ENCODE measurements around the gene CCDC40.

CCDC40 gene

DNA sequence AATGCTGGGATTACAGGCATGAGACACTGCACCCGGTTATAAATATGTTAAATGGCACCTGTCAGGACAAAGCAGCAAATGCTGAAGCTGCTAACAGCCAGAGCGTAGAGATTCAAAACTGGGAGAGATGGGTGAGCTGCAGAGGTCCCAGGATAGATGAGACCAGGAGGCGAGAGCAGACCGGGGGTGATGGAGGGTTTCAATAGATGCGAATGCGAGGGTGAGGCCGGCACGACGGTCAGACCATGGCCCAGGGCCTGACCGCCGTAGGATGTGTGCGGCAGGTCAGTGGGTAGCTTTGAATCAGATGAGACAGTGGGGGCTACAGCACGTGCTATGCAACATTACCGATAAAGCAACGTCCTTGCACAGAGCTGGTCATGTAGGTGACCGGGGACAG, 14.3 kb downstream of the CCDC40 start:
- no peak for DNase-seq

DNA sequence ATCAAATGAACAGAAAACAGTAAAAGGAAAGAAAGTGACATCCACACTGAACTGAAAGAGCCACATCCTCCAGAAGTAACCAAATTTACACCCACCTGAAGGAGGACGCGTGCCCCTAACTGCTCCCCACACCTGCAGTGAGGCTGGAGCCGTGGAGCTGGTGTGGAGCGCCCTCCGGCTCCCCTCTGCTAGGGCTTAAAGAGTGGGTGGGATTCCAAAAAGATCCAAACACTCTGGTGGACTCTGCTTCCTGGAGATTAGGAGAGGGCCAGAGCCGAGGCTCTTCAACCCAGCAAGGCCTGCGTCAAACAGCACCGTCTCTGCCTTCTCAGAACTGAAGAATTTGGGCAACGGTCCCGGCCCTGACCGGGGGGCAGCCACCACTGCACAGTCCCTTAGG, 15.2 kb downstream of the CCDC40 start:
- no peak for DNase-seq

- no peak for DNase-seq
These were observed 16.7 kb downstream of the CCDC40 start for GRCh38 chr17:80053102-80053501.

DNA sequence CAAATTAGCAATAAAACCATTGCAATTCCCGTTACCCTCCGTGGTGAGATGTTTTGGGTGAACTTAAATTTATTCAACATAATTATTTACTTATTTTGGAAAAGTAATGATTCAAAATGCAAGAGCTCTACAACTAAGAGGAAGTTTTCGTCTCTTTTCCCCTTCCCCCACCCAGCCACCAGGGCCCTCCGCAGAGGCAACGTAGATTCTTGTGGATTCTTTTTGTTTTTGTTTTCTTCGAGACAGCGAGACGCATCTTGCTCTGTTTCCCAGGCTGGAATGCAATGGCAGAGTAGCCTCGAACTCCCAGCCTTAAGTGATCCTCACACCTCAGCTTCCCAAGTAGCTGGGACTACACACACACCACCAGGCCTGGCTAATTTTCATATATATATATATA, 19.2 kb downstream of the CCDC40 start:
- no peak for DNase-seq

- no peak for DNase-seq
These were observed 22.0 kb downstream of the CCDC40 start for GRCh38 chr17:80058311-80058955.

DNA sequence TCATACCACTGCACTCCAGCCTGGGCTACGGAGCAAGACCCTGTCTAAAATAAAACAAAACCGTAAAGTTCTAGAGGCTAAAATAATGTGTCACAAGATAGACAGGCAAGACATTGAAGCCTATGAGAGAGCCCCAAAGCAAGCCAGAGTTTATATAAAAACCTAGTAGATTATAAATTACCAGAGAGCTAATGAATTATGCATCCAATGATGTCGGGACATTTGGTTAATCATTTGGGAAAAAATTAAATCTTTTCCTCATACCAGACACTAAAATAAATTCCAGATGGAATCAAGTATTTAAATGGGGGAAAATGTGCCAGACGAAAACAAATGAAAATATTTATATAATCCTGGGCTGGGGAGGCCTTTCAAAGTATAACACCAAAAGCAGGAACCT, 24.2 kb downstream of the CCDC40 start:
- DNase-seq = no peak

GRCh38 chr17:80061421-80061820, 25.0 kb downstream of the CCDC40 start:
- no peak for DNase-seq

GRCh38 chr17:80063830-80064585, 27.6 kb downstream of the CCDC40 start:
- no peak for DNase-seq

GRCh38 chr17:80064696-80065095, 28.3 kb downstream of the CCDC40 start:
- DNase-seq = no peak

DNA sequence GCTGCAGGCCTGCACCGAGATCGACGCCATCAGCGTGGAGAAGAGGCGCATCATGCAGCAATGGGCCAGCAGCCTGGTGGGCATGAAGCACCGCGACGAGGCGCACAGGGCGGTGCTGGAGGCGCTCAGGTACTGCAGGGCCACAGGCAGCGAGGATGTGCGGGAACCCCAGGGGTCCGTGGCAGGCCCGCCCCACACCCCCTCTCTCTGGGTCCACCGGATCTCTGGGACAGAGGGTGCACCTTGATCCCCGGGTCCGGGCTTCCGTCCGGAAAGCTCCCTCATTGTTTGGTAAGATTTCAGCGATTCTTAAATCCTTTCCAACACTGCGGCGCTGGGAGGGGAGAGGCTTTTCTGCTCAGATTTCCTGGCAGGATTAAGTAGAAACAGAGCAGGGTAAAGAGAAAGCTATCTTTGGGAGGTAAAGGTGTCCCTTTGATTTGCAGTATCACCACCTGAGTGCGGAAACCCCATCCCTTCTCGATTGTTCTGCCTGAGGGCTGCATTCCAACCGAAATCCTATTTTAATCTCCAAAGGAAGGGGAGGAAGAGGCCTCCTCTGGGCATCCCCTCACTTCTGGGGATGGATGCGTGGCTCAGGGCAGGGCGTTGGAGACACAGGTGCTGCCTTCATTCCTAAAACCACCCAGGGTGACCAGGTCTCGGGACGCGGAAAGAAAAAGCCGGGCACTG, 29.2 kb downstream of the CCDC40 start:
- no peak for DNase-seq

DNA sequence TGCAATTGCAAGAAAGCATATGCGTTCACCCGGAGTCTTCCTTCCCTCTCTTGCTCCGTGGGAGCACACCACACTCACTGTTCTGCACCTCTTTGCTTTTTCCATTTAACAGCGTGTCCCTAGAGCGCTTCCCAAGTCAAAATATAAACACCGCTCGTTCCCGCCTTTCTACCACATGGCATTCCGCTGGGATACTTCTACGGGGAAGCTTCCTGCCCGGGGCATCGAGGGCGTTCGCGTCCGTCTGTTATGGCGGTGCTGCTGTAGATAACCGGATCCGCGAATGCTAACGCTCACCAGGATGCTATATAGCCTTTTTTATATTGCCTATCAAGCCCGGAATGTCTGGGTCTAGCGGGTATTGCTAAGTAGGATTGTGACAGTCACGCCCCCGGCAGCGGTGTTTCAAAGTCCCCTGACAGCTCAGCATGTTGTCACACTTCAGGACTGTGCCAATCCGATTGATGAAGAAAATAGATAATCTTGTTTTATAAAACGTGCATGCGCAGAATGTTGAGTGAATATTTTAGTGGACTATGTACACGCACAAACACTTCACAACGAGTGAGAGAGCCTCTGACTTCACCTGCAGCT, 31.0 kb downstream of the CCDC40 start:
- DNase-seq = no peak

DNA sequence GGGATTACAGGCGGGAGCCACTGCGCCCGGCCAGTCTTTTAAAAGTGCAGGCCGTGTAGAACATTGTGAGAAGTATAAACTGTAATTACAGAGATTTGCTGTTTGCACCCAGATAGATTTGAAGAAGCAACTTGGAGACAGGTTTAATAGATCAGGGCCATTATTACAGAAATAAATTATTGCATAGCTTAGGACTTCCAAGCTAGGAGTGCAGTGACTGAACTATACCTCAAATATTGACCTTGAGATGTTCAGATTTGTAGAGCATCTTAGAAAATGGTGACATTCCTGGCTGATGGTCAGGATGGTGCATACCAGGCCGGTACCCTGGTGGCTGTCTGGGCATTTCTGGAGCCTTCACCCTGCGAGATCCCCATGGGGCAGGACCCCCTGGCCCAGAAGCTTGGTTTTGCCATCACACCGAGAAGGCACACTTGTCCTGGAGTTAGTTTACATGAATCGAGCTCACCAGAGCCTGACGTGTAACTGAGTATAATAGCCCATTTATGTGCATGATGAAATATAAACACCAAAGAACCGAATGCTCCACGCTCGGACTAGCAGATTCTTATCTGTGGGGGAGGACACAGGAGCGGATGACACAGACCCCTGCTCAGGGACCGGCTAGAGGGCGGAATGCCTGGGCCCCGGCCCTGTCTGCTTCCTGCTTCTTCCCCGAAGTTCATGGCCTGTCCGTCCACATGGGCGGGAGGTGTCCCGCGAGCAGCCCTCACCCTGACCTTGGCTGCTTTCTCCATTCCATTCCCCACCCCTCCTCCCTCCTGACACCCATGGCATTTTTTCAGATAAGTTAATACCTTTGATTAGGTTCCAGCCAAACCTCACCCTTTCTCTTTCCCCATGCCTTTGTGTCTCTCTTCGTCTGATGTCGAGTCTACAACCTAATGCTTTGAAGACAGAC, 32.1 kb downstream of the CCDC40 start:
- DNase-seq = no peak

DNA sequence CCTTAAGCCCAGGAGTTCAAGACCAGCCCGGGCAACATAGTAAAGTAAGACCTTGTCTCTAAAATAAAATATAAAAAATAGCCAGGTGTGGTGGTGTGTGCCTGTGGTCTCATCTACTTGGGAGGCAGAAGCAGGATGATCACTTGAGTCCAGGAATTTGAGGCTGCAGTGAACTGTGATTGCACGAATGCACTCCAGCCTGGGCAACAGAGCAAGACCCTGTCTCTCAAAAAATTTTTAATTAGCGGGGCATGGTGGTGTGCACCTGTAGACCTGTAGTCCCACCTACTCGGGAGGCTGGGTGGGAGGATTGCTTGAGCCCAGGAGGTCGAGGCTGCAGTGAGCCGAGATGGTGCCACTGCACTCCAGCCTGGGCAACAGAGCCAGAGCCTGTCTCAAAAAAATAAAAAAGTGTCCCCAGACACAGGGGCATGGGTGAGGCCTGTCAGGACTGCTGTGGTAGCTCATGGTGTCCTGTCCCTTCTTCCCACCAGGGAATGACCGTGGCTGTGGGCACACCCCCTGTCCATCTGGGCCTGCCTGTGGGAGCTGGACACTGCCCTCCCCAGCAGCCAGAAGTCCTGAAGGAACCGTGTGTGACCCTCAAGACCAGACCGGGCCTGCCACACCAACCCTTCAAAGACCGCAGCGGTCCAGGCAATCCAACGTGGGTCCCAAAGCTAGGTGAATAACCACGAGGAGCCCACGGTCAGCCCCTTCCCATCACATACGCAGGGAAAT, 34.1 kb downstream of the CCDC40 start:
- DNase-seq = no peak

DNA sequence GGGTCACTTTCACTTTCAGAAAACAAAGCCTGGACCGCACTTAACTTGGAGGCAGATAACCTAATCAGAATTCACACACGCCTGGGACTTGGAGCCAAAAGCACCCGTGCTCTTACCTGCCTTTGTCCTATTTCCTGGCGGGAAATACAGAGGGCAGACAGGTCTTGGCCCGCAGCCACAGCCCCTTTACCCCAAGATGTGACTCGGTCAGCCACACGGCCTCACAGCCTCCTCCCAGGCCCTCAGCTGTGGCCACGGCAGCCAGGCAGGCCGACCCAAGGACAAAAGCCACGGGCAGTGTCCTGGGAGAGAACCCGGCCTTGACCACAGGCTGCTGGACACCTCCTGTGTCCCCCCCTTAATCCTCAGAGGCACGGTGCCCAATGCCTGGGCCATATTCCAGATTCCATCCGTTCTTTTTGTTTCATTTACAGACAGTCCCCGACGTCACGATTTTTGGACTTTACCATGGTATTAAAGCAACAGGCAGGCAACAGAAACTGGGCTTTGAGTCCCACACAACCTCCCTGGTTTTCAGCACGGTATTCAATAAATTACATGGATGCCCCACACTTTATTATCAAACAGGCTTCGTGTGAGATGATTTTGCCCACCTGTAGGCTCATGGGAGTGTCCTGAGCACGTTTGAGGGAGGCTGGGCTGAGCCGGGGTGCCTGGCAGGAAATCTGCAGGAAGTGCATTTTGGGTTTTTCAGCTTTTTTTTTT, 34.8 kb downstream of the CCDC40 start:
- no peak for DNase-seq

GRCh38 chr17:80072410-80072809, 36.0 kb downstream of the CCDC40 start:
- DNase-seq = no peak

DNA sequence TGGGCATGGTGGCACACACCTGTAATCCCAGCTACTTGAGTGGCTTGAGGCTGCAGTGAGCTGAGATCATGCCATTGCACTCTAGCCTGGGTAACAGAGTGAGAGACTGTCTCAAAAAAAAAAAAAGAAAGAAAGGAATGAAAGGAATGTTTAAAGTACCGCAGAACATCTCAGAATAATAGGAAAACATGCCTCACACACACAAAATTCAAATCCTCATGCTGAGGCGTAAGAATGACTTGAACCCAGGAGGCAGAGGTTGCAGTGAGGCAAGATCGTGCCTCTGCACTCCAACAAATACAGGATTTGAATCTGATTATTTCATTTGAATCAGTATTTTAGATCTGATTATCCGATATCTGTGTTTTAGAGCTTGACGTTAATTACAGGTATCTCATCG, 43.6 kb downstream of the CCDC40 start:
- no peak for DNase-seq

- DNase-seq = no peak
These were observed 45.2 kb downstream of the CCDC40 start for GRCh38 chr17:80081596-80081995.

GRCh38 chr17:80082403-80083135, 46.1 kb downstream of the CCDC40 start:
- peak; percentile 55 to 67 for DNase-seq

- DNase-seq = no peak
These were observed 46.8 kb downstream of the CCDC40 start for GRCh38 chr17:80083136-80083661.

GRCh38 chr17:80084773-80085172, 48.3 kb downstream of the CCDC40 start:
- DNase-seq = no peak
